NCI-H2107 treated with DMSO at 0.1 percent for 48 hours (cell line): ENCODE measurements around the gene CNIH3.
"Not testable (repeated sequence)": the region's sequence is repeated elsewhere in the genome, so short reads cannot be mapped to it uniquely, and the experiment has no call there.

Experiments
- DNase-seq: peaks from one replicate; lab custom pipeline; 2025; ENCODE audit not compliant: unreplicated experiment; lab: John Stamatoyannopoulos, UW

Gene CNIH3

DNA sequence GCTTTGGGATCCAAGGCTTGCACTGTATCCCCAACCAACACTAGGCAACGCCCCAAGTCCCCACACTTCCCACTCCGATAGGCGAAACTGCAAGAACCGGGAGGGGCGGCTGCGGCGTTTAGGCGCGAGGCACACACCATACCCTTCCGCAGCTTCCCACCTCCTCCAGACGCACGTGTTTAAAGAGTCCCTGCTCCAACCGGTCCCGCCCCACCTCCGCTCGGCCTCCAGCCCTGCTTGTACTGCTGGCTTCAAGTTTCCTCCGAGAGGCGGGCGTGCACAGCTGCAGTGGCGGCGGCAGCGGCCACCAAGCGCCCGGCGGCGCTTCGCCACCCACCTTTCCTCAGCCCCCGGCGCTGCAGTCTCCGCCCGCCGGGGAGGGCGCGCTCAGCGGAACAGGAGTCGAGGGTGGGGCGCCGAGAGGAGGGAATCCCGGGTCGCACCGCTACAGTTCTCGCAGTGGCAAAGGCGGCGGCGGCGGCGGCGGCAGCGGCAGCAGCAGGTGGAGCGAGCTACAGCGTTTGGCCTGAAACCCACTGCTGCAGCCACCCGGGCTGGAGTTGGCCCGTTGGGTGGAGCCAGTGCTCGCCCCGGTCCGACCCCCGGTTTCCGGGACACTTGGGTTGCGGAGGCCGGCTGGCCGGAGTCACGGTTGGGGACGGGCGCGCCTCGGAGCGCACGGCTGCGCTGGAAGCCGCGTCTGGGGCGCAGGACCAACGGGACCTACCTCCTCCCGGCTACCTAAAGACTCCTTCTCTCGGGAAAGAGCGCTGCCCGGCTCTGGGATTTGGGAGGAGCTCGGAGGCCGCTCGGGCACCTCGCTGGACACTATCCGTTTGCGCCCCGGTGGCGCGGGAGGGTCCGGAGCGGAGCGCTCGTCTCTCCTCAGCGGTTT lies at the start of gene CNIH3:
CNIH3 (plus strand) TSS at position 457 of the 895 bp plus-strand sequence. CDS start 858 bp downstream, outside the sequence.
- peak; percentile 84 for DNase-seq

DNA sequence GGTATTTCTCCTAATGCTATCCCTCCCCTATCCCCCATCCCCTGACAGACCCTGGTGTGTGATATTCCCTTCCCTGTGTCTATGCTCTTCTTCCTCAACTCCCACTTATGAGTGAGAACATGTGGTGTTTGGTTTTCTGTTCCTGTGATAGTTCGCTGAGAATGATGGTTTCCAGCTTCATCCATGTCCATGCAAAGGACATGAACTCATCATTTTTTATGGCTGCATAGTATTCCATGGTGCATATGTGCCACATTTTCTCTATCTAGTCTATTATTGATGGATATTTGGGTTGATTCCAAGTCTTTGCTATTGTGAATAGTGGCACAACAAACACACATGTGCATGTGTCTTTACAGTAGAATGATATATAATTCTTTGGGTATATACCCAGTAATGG lies 49.6 kb upstream of the CNIH3 start:
- DNase-seq: not testable (repeated sequence)

DNA sequence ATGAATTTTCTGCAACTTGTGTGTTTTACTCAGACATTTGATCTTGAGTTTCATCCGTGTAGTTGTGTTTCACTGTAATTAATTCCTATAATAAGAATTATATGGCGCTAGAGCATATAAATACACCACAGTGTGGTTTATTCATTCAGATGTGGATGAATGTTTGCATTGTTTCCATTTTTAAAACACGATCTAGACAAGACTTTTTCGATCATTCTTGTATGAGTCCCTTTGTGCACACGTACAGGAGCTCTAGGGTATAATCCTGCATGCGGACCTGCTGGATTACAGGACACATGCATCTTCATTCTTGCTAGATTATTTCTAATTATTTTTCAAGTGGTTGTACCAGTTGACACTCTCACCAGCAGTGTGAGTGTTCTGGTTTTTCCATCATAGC lies 46.8 kb upstream of the CNIH3 start:
- no peak for DNase-seq

DNA sequence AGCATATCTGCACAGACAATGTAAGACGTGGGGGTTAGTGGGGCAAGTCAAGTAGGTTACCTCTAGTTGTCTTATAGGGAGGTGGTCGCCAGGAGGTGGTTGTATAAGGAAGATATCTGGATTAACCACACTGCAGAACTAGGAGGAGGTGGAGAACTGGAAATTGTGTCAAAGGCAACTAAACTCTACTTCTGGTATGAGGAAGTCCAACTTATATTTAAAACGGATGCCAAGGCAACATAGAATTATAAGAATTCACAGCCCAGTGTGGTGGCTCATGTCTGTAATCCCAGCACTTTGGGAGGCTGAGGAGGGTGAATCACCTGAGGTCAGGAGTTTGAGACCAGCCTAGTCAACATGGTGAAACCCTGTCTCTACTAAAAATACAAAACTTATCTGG lies 44.1 kb upstream of the CNIH3 start:
- not testable (repeated sequence) for DNase-seq

DNA sequence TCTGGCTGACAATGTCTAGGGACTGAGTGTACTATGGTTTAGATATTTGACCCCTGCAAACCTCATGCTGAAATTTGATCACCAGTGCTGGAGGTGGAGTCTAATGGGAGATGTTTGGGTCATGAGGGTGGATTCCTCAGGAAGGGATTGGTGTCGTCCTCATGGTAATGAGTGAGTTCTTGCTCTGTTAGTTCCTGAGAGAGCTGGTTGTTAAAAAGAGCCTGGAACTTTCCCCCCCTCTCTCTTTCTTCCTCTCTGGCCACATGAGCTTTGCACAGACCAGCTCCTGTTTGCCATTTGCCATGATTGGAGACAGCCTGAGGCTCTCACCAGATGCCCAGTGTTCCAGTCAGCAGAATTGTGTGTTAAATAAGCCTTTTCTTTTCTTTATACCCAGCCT lies 36.6 kb upstream of the CNIH3 start:
- no peak for DNase-seq

DNA sequence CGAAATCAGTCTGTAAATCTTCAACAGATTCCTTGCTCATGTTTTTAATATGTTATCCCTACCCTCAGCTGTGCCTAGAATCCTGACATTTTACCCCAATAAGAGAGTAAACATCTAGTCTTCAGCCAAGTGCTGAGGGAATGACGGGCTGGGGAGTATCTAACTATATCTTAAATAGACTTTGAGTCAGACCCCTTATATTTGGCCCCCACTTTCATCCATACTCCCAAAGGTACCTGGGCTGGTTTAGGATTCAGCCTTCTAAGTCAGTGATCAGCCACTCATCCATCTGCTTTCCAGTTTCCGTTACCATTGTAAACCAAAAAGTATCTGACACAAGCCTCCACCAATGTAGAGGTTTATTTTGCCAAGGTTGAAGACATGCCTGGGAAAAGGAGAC lies 36.1 kb upstream of the CNIH3 start:
- no peak for DNase-seq

DNA sequence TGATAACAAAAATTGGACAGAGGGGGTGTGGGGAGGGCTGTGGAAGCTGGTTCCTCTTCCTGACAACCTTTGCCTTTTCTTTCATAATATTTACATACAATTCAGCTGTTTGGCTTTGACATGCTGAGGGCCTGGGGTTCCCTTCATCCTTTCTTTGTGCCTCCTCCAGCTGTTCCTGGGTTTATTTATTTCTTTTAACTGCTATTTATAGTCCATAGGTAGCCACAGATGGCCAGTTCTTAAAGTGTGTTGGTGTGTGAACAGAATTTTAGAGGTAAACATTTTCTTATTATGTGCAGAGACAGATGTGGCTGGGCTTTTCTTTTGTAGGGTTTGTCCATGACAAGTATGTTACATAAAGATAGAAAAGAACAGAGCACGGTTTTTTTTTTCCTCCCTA lies 34.1 kb upstream of the CNIH3 start:
- DNase-seq: no peak

DNA sequence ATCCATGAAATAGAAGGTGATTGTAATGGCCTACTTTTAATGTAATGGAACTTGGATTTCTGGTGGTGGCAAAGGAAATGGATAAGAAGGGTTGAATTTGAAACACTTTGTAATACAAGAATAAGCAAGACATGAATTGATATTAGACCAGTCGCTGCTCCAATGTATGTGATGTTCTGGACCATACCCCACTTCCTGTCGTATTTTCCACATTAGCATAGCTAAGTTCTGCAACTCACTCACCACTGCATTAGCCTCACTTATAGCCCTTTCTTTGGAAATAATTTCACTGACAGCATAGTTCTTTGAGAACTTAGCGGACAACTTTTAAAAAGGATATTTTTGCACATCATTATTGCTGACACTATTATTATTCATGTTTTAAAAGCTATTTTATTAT lies 32.3 kb upstream of the CNIH3 start:
- no peak for DNase-seq

DNA sequence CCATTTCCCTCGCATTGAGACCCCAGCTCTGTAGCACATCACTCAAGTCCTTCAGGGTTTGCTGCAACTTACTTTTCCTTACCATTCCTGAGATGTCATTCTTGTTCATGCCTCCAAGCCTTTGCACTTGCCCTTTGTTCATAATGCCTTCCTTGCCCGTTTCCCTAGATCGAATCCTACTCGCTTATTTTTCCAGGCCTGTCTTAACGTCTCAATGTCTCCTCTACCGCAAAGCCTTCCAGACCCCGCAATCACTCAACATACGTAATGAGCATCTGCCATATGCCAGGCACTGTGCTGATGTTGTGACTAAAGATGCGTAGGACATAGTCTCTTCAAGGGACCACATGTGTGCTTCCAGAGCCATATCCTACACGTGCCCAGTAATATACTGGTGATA lies 31.1 kb upstream of the CNIH3 start:
- no peak for DNase-seq

DNA sequence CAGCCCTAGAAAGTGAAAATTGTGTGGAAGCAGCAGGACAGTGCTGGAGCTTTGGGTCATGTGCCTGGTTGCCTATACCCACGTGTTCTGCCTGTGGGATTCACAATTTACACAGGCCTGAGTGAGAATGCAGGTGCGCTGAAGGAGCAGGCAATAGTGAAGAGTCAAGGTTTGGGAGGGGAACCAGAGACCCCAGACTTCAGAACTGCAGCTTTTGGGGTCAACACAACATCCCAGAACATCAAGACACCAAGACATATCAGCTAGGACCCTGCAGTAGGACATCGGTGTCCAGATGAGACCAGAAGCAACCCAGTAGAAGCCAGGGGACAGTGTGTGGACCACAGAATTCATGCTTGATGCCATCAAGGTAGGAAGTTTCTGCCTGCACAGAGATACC lies 29.1 kb upstream of the CNIH3 start:
- DNase-seq: no peak

DNA sequence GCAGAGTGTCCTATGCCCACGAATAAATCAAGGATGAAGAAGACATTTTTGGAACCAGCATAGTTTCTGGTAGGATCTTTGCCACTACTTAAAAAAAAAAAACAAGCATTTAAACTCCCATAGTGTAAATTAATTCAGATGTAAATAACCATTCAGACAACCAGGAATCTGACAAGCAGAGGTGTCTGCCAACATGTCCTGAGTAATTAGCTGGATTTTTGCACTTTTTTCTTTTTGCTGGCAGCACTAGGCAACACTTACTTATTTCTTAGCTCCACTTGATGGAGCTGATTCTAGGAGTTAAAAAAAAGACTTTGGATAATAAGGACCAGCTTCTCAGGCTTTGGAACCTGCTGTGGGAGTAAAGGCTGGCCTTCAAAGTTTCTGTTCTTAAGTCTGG lies 27.6 kb upstream of the CNIH3 start:
- no peak for DNase-seq

DNA sequence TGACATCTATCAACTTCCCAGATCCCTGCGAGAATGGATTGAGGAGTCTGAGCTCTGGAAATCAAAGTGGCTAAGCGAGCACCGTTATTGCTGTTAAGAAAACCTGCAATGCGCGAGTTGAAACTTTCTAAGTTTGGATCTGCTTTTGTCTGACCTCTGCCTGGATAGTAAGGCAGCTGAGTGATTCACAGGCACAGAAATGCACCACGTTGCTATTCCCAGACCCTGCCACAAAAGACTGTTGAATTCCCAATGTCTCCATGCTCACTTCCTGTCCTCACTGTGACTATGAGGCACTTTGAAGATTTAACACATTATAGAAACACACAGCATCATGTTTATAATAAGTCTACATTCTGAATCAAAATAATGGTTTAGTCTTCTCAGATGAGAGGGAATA lies 27.1 kb upstream of the CNIH3 start:
- no peak for DNase-seq

DNA sequence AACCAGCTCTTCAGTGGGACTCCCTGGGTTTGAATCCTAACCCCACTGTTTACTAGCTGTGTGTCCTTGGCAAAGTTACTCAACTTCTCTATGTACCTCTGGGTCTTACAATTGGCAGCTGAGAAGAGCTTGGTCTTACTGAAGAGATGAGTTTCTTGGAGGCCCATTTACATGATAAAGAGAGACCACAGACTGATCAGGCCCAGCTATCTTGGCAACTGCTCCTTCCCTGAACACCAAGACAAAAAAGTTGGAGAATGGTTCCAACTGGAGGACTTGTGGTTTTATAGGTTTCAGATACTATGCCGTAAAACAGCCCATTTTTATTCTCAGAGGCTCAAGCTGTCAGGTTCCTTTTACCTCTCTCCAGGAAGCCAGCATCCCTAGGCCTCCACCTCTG lies 24.8 kb upstream of the CNIH3 start:
- DNase-seq: no peak

DNA sequence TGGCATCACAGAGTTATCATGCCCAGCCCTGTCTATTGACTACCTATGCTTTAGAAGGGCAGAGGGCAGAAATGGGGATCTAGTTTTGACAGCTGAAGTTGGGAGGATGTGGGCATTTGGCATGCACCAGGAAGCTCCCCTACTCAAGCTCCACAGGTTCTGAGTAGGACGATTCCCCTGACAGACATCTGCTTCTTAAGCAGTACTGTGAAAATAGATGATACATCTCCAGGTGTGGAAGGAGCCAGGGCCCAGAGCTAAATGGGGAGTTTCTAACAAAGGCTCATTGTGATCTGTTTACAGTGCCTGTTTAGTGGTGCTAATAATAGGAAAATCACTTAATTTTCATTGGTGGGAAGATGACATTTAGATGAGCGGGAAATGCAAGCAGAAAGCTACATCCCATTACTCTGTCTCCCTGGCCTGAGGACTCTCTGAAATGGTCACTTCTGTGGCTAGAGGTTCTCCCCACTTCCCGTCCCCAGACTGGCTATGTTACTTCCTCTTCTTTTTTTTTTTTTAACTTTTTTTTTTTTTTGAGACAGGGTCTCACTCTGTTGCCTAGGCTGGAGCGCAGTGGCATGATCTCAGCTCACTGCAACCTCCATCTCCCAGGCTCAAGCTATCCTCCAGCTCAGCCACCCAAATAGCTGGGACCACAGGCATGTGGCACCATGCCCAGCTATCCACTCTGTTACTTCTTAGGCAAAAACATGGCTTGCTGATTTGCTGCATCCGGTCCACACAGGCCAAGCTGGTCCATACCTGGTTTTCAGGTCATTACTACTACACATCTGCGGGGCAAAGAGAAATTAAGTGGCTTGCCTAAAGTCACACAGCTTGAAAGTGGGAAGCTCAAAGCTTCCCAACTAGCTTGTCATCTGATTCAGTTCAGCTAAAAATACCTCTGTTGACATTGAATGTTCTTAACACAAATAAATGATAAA lies 23.2 kb upstream of the CNIH3 start:
- DNase-seq: peak; percentile 43

DNA sequence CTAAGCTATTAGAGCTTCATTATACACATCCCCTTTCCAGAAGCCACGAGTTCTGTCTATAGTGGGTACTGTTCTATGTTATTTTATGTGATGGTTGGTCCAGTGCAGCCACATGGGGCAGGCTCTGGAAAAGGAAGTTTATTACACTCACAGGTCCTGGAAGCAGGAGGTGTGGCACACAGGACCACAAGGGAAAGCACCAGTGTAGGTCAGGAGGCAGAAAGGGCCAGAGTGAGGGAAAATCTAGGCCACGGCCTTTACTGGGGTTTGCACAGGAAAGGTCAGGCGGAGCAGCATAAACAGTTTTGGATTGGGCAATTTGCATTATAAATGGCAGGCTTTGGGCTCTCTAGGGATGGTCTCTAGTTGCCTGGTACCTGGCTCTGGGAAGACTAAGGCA lies 21.8 kb upstream of the CNIH3 start:
- no peak for DNase-seq

DNA sequence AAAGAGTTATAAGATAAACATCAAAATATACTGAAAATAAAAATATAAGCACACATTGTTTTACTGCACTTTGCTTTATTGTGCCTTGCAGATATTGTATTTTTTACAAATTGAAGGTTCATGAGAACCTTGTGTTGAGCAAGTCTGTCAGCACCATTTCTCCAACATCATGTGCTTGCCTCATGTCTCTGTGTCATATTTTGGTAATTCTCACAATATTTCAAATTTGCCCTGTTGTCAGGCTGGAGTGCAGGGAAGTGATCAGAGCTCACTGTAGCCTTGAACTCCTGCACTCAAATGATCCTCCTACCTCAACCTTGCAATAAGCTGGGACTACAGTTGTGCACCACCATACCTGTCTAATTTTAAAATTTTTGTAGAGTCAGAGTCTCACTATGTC lies 21.3 kb upstream of the CNIH3 start:
- no peak for DNase-seq

DNA sequence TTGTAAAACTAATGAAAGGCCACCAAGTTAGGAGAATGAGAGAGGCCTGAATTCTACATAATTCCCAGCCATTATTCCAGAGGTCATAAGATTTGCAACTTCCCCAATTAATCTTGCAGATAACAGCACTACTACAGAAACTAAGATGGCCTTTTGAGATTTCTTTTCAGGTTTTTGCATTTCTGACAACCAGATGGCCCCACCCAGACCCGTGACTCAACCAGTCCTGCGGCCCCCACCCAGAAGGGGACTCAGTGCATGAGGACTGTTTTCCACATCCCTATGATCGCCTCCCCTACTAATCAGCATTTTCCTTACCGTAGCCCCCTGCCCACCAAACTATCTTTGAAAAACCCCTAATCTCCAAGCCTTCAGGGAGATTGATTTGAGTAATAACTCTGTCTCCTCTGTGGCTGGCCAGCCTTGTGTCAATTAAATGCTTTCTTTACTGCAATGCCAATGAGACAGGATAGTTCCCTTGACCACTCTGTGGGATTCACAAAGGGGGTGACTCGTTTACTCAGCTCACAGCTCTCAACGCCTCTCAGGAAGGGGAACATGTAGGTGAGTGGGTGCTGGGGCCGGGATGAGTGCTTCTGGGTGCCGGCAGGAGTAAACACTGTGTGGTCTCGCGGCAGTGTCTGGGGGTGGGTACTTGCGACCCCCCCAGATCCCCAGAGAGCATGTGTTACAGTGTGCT lies 10.5 kb upstream of the CNIH3 start:
- DNase-seq: no peak

DNA sequence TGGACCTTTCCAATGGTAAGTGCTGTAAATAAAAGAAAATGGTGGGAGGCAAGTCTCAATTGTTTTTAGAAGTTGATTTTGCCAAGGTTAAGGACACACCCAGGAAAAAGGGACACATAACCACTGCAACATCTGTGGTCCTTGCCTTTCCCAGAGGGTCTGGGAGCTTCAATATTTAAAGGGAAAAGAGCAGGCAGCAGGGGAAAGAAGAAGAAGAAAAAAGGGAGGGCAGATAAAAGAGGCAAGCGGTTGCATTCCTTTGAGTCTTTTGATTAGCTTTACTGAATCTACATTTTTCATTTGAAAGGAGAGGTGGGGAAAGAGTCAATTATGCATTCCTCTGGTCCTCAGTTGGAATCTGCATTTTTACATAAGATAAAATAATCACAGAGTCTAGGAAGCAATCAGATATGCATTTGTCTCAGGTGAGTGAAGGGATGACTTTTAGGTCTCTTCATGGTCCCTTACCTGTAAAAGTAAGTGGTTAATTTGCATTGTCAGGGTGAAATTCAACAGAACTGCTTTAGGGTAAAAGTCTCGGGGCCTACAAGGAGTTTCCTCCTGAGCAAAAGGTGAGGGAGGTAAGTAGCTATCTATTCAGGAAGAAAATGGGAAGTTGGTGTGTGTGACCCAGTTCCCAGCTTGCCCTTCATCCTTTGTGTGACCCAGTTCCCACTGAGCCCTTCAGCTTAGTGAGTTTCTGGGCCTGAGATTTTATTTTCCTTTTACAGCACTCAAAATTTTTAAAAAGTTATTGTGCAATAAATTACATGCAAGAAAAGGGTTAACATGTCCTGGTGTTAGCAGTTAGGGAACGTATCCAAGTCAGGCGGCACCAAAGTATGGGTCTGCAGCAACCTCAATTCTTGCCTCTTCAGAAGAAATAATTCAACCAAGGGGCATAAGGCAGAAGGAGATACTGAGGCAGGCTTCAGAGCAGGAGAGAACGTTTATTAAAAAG lies 8.6 kb upstream of the CNIH3 start:
- DNase-seq: no peak

DNA sequence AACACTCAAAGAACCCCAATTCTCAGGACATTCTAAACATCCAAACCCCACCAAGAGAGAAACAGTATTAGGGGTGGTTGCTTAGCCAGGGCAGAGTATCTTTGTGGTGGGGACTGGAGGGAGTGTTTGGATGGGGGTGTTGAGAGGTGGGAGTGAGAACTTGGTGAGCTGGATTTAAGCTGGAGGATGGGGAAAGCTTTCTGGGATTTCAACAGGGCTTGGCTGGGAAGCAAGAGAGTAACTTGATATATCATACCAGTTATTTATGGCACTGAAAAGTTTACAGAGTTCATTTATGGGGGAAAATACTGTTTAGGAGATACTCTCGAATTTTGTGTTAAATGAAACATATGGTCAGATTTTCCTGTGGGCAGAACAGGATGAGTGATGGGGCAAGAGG lies 6.8 kb upstream of the CNIH3 start:
- DNase-seq: no peak

DNA sequence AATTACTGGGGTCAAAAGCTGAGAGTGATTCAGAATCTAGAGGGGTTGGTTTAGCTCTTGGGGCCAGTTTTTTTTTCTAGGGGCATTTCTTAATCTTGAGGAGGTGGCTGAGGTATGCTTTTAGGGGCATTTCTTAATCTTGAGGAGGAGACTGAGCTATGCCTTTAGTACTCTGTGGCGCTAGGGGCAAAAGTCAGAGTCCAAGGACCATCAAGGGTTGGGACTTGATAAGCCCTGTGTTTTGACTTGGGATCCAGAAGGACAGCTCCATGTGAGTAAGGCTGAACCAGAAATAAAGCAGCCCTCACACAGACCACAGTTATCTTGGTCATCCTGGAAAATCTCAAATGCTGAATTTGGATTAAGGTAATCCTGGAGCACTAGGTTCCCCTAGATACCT lies 3.9 kb upstream of the CNIH3 start:
- no peak for DNase-seq
